ENCODE results near the gene TTLL10.
"Not testable (repeated sequence)": the region's sequence is repeated elsewhere in the genome, so short reads cannot be mapped to it uniquely, and the experiment has no call there.

Gene TTLL10

DNA sequence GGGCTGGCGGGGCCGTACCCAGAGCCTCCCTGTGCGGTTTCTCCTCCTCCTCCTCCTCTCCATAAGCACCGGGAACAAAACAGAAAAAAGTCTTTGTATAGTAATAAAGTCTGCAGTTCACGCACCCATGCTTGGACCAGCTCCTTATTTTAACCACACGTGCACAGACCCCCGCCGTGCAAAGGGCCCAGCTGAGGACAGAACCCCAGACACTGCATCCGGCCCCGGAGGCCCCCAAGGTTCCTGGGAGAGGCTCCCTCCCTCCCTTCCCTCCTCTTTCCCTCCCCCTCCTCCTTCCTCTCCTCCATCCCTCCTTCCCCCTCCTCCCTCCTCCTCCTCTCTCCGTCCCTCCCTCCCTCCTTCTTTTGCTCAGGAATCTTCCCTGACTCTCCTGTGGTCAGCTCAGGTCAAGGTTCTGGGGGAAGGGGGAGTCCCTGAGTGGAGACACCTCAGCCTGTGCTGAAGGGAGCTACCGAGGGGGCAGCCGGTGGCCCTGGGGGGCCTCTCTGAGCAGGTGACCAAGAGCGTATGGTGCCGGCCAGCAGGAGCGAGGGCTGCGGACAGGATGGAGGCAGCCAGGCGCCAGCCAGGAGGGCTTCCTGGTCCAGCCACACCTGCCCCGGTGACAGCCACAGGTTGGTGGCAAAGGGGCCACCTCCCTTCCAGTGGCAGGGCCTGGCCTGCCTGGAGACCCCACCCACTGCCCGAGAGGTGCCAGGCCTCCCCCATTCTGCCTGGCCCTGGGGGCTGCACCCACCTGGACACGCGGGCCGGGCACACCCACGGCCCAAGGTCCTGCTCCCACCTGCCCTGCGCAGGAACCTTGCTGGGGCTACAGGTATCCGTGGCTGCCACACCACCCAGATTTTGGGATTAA lies 3.2 kb upstream of the TTLL10 start:
- H3K27me3 Mint-ChIP-seq: no peaks in the 10 kb centered on the region
- H3K4me3 Mint-ChIP-seq: no peak overlapping the region
- H3K4me1 Mint-ChIP-seq (ENCODE audit: low read depth): peaks cover 24% of the 10 kb centered on the region
- no peaks in the 10 kb centered on the region for H3K36me3 Mint-ChIP-seq
- H3K9me3 Mint-ChIP-seq (ENCODE audit: low read depth): no peaks in the 10 kb centered on the region
- no peak overlapping the region for H3K27ac Mint-ChIP-seq

- Mint-ChIP-seq H3K4me1 (ENCODE audit: low read depth) (peaks cover 22% of the 10 kb centered on the region), H3K4me3 (no peak overlapping the region)
Observed at GRCh38 chr1:1171161-1171545, 2.5 kb upstream of the TTLL10 start.

DNA sequence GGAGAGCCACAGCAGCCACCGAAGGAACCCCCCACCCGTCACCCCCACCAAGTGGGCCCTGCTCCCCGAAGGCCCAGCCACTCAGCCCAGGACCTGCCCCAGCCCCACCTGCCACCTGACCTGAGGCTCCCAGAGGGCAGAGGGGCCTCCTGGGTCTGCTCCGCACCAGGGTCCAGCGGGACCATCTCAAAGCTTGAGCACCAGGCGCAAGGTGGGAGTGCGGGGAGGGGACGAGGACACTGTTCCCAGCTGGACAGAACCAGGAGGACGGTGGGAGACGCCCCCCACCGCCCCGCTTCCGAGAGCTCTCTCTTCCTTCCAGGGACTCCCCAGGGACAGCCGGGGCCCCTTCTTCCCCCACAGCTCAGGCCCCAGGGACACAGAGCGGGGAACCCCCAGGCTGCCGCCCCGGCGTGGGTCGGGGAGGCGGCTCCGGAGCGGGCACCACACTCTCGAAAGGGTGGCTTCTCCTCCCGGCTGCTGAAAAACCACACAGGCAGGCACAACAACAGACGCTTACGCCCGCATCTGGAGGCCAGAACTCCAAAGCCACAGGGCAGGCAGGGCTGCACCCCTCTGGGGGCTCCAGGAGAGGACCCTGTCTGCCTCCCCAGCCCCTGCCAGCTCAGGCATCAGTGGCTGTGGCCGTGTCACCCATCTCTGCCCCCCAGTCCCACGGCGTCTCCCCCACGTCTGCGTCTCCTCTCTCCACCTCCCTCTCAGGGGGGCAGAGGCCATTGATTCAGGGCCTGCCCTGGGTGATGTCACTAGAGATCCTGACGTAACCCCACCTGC lies 1.9 kb upstream of the TTLL10 start:
- Mint-ChIP-seq H3K27ac (peak overlapping the region; percentile 46), H3K27me3 (no peaks in the 10 kb centered on the region), H3K9me3 (ENCODE audit: low read depth) (no peaks in the 10 kb centered on the region), H3K4me3 (peak overlapping the region; percentile 30), H3K36me3 (no peaks in the 10 kb centered on the region), H3K4me1 (ENCODE audit: low read depth) (peaks cover 22% of the 10 kb centered on the region)

More at GRCh38 chr1:1171161-1171545, 2.5 kb upstream of the TTLL10 start:
- Mint-ChIP-seq H3K27ac (no peak overlapping the region), H3K9me3 (ENCODE audit: low read depth) (no peaks in the 10 kb centered on the region), H3K36me3 (no peaks in the 10 kb centered on the region), H3K27me3 (no peaks in the 10 kb centered on the region)

- Mint-ChIP-seq H3K27me3 (no peaks in the 10 kb centered on the region), H3K4me1 (ENCODE audit: low read depth) (peaks cover 22% of the 10 kb centered on the region), H3K27ac (no peak overlapping the region), H3K36me3 (no peaks in the 10 kb centered on the region), H3K9me3 (ENCODE audit: low read depth) (no peaks in the 10 kb centered on the region), H3K4me3 (peak overlapping the region; percentile 23)
Observed at GRCh38 chr1:1173061-1173792, 453 bp upstream of the TTLL10 start.

GRCh38 chr1:1175221-1176062 lies 1.8 kb downstream of the TTLL10 start:
- Mint-ChIP-seq H3K9me3 (ENCODE audit: low read depth) (no peaks in the 10 kb centered on the region), H3K4me1 (ENCODE audit: low read depth) (peaks cover 18% of the 10 kb centered on the region), H3K27me3 (no peaks in the 10 kb centered on the region), H3K4me3 (no peak overlapping the region), H3K36me3 (no peaks in the 10 kb centered on the region), H3K27ac (no peak overlapping the region)

- not testable (repeated sequence) for H3K27ac Mint-ChIP-seq; H3K9me3 Mint-ChIP-seq (ENCODE audit: low read depth); H3K27me3 Mint-ChIP-seq; H3K4me3 Mint-ChIP-seq; H3K36me3 Mint-ChIP-seq
- H3K4me1 Mint-ChIP-seq (ENCODE audit: low read depth): peaks cover 17% of the 10 kb centered on the region
Observed at GRCh38 chr1:1176063-1176761, 2.5 kb downstream of the TTLL10 start.

- H3K27ac Mint-ChIP-seq: no peak overlapping the region
- no peak overlapping the region for H3K4me3 Mint-ChIP-seq
- H3K36me3 Mint-ChIP-seq: no peaks in the 10 kb centered on the region
- H3K9me3 Mint-ChIP-seq (ENCODE audit: low read depth): no peaks in the 10 kb centered on the region
- H3K27me3 Mint-ChIP-seq: peaks cover 2% of the 10 kb centered on the region
- H3K4me1 Mint-ChIP-seq (ENCODE audit: low read depth): peaks cover 15% of the 10 kb centered on the region
Observed at GRCh38 chr1:1176931-1177330, 3.3 kb downstream of the TTLL10 start.

DNA sequence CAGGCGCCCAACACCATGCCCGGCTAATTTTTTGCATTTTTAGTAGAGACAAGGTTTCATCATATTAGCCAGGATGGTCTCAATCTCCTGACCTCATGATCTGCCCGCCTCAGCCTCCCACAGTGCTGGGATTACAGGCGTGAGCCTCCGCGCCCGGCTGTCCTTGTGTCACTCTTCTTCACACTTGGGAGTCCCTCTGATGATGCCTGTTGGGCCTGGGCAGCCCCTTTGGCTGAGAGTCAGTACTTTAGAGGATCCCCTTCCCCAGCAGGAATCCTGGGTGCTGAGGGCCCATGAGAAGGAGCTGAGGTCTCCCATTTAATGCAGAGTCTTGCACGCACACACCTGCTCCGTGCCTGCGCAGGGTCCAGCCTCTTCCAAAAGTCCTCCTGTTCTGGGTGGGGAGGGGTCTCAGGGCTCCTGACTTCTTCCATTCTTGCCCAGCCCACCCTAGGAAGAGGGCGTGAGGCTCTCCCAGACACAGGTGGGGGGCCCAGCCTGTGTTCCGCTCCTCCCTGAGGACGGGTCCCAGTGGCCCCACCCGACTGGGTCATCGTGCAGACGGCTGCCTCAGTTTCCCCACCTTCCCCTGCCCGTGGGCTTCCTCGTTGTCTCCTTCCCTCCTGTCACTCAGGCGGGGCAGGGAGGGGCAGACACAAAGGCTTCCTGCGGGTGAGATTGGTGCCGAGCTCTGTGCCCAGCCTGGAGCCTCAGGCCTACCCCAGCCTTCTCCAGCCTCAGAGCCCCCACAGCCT lies 3.9 kb downstream of the TTLL10 start:
- Mint-ChIP-seq H3K4me1 (ENCODE audit: low read depth) (peaks cover 10% of the 10 kb centered on the region), H3K27ac (no peak overlapping the region), H3K36me3 (no peaks in the 10 kb centered on the region), H3K4me3 (no peak overlapping the region), H3K27me3 (peaks cover 2% of the 10 kb centered on the region), H3K9me3 (ENCODE audit: low read depth) (no peaks in the 10 kb centered on the region)

DNA sequence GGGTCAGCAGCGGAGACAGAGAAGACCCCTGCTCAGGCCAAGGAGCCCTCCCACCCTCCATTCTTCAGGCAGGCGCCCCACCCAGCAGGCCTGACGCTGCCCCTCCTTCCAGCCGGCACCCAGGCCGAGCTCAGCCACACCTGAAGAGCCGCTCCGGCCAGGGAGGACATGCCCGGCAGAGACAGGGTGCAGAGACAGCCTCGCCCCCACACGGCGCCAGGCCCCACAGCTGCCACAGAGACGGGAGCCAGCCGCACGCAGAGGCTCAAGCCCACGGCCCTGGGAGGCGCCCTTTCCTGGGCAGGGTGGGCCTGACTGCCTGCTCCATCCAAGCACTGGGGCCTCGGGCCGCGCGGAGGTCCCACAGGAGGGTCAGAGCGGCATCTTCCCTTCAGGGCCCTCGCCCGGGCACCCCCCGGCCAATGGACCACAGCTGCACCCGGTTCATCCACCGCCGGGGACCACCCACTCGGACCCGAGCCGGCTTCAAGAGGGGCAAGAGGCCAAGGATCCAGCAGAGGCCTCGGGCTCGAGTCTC lies 5.2 kb downstream of the TTLL10 start:
- no peaks in the 10 kb centered on the region for H3K9me3 Mint-ChIP-seq (ENCODE audit: low read depth)
- no peak overlapping the region for H3K4me3 Mint-ChIP-seq
- H3K4me1 Mint-ChIP-seq (ENCODE audit: low read depth): peaks cover 4% of the 10 kb centered on the region
- H3K27ac Mint-ChIP-seq: no peak overlapping the region
- H3K27me3 Mint-ChIP-seq: peaks cover 2% of the 10 kb centered on the region
- H3K36me3 Mint-ChIP-seq: no peaks in the 10 kb centered on the region

DNA sequence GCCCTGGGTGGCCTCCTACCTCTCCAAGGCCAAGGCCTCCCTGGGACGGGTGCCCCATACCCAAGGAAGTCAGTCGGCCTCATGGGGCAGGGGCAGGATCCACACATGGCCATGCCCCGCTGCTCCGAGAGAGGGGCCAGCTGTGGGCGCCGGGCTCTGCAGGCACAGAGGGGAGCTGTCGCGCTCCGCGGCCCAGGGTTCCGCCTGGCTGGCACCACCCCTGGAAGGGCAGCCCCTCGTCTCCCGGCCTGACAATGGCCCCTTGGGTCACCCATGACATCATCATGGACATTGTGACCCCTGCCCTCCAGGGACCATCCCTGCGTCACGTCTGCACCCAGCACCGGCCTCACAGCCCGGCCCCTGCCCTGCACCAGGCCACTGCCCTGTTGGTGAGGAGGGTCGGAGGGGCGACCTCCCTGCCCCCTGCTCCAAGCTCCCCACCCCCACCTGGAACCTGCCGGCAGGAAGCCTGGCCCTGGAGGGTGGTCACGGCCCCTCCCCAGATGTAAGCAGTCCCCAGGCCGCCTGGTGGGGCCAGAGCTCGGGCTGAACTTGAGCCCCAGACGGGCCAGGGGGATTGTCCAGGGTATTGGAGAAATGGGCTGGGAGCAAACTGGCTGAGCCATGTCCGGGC lies 5.8 kb downstream of the TTLL10 start:
- Mint-ChIP-seq H3K36me3 (no peaks in the 10 kb centered on the region), H3K4me1 (ENCODE audit: low read depth) (peaks cover 1% of the 10 kb centered on the region), H3K27me3 (peaks cover 2% of the 10 kb centered on the region), H3K27ac (no peak overlapping the region), H3K4me3 (no peak overlapping the region), H3K9me3 (ENCODE audit: low read depth) (no peaks in the 10 kb centered on the region)

DNA sequence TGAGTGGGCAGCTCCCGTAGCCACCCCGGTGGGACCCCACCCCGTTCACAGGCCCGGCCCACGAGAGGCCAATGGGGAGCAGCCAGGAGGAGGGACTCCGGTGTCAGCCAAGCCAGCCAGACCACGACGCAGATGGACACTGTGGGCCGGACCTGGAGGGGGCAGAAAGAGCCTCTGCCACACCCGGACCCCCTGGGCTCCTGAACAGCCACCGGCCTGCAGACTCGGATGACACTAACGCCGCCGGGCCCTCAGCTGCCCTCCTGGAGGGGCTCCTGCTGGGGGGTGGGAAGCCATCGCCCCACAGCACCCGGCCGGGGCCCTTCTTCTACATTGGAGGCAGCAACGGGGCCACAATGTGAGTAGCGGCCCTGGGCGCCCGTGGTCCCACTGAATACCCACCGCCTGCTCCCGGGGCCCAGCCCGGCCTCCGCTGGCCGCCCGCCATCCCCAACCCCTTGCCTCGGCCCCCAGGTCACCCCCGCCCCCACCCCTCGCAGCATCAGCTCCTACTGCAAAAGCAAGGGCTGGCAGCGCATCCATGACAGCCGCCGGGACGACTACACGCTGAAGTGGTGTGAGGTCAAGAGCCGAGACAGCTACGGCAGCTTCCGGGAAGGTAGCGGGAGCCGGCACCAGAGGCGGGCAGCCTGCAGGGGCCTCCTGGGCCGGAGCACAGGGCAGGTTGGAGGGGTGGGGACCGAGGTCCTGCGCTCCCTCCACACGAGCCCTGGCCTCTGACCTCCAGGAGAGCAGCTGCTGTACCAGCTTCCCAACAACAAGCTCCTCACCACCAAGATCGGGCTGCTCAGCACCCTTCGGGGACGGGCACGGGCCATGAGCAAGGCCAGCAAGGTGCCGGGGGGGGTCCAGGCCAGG lies 6.5 kb downstream of the TTLL10 start:
- no peak overlapping the region for H3K4me3 Mint-ChIP-seq
- H3K27me3 Mint-ChIP-seq: peaks cover 2% of the 10 kb centered on the region
- H3K9me3 Mint-ChIP-seq (ENCODE audit: low read depth): no peaks in the 10 kb centered on the region
- no peaks in the 10 kb centered on the region for H3K36me3 Mint-ChIP-seq
- no peaks in the 10 kb centered on the region for H3K4me1 Mint-ChIP-seq (ENCODE audit: low read depth)
- H3K27ac Mint-ChIP-seq: no peak overlapping the region

Measured in activated naive CD8-positive, alpha-beta T cell (primary cell).